Duodenal mucosa (tissue), 2 donors: Measurements from ENCODE around the gene PKNOX2.

ENCODE experiments used
- H3K27ac ChIP-seq: one replicate; pipeline ENCODE4 v1.7.0; 2013; ENCODE audit warnings: low read depth, low read length
- H3K27me3 ChIP-seq, 2 donors: one replicate each; pipeline ENCODE4 v1.7.0; 2013; ENCODE audit warnings: low read length in 2 of 2, control low read depth in 1 of 2; ENCODE audit not compliant: insufficient read depth in 2 of 2, control insufficient read depth in 1 of 2
- H3K36me3 ChIP-seq, 2 donors: one replicate each; pipeline ENCODE4 v1.7.0; 2013; ENCODE audit warnings: low read length in 2 of 2, control low read depth in 1 of 2; ENCODE audit not compliant: insufficient read depth in 2 of 2, control insufficient read depth in 1 of 2
- H3K4me1 ChIP-seq, 2 donors: one replicate each; pipeline ENCODE4 v1.7.0; 2013; ENCODE audit warnings: low read length in 2 of 2, control low read depth in 1 of 2; ENCODE audit not compliant: insufficient read depth in 2 of 2, control insufficient read depth in 1 of 2
- H3K4me3 ChIP-seq, 2 donors: one replicate each; pipeline ENCODE4 v1.7.0; 2013; ENCODE audit warnings: low read length in 2 of 2, low read depth in 1 of 2
- H3K9ac ChIP-seq, 2 donors: one replicate each; pipeline ENCODE4 v1.7.0; 2013; ENCODE audit warnings: low read length in 2 of 2, low read depth in 1 of 2
- H3K9me3 ChIP-seq, 2 donors: one replicate each; pipeline ENCODE4 v1.7.0; 2013; ENCODE audit warnings: low read length in 2 of 2, control low read depth in 1 of 2; ENCODE audit not compliant: control insufficient read depth in 1 of 2

The PKNOX2 gene

GRCh38 chr11:125301346-125301745 is 136.8 kb downstream of the PKNOX2 start:
- Histone ChIP-seq H3K27ac (no peak overlapping the region), H3K27me3 (no peaks in the 10 kb centered on the region), H3K9ac (no peak overlapping the region), H3K9me3 (no peaks in the 10 kb centered on the region), H3K4me3 (no peak overlapping the region), H3K36me3 (no peaks in the 10 kb centered on the region), H3K4me1 (no peaks in the 10 kb centered on the region)

DNA sequence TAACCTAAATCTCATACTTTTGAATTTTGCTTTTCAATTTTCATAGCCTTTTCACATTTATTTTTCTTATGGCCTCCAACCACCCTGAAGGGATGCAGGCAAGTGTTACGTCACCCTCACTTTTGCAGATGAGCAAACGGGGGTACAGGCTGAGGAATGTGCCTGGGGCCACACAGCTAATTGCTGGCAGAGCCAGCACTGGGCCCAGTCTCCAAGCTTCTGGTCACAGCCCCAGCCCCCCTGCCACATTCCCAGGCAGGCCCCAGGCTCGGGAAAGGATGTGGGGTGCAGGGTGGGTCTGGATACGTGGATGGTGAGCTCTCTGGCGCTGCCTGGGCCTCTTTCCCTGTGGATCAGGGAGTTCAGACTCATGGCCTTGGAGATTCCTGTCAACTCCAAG is 138.6 kb downstream of the PKNOX2 start:
- Histone ChIP-seq H3K4me3 (no peak overlapping the region), H3K27me3 (no peaks in the 10 kb centered on the region), H3K9me3 (no peaks in the 10 kb centered on the region), H3K27ac (no peak overlapping the region), H3K9ac (no peak overlapping the region), H3K4me1 (no peaks in the 10 kb centered on the region), H3K36me3 (no peaks in the 10 kb centered on the region)

- no peaks in the 10 kb centered on the region for H3K9me3 ChIP-seq
- no peaks in the 10 kb centered on the region for H3K4me1 ChIP-seq
- no peaks in the 10 kb centered on the region for H3K27me3 ChIP-seq
- H3K27ac ChIP-seq, result no peak overlapping the region
- no peak overlapping the region for H3K4me3 ChIP-seq
- no peaks in the 10 kb centered on the region for H3K36me3 ChIP-seq
- no peak overlapping the region for H3K9ac ChIP-seq
Measured at GRCh38 chr11:125303694-125304093, 139.1 kb downstream of the PKNOX2 start.

GRCh38 chr11:125304136-125304535 is 139.6 kb downstream of the PKNOX2 start:
- no peaks in the 10 kb centered on the region for H3K9me3 ChIP-seq
- H3K4me3 ChIP-seq, result no peak overlapping the region
- H3K27me3 ChIP-seq, result no peaks in the 10 kb centered on the region
- H3K4me1 ChIP-seq, result no peaks in the 10 kb centered on the region
- H3K9ac ChIP-seq, result no peak overlapping the region
- H3K36me3 ChIP-seq, result no peaks in the 10 kb centered on the region
- H3K27ac ChIP-seq, result no peak overlapping the region

- Histone ChIP-seq H3K4me3 (no peak overlapping the region), H3K27me3 (no peaks in the 10 kb centered on the region), H3K36me3 (no peaks in the 10 kb centered on the region), H3K9me3 (no peaks in the 10 kb centered on the region), H3K27ac (no peak overlapping the region), H3K4me1 (no peaks in the 10 kb centered on the region), H3K9ac (no peak overlapping the region)
Measured at GRCh38 chr11:125304876-125305275, 140.3 kb downstream of the PKNOX2 start.

GRCh38 chr11:125305345-125305744 is 140.8 kb downstream of the PKNOX2 start:
- Histone ChIP-seq H3K4me1 (no peaks in the 10 kb centered on the region), H3K36me3 (no peaks in the 10 kb centered on the region), H3K9me3 (no peaks in the 10 kb centered on the region), H3K9ac (no peak overlapping the region), H3K27me3 (no peaks in the 10 kb centered on the region), H3K27ac (no peak overlapping the region), H3K4me3 (no peak overlapping the region)

GRCh38 chr11:125306476-125306875 is 141.9 kb downstream of the PKNOX2 start:
- Histone ChIP-seq H3K27me3 (no peaks in the 10 kb centered on the region), H3K4me1 (no peaks in the 10 kb centered on the region), H3K27ac (no peak overlapping the region), H3K4me3 (no peak overlapping the region), H3K9ac (no peak overlapping the region), H3K36me3 (no peaks in the 10 kb centered on the region), H3K9me3 (no peaks in the 10 kb centered on the region)

DNA sequence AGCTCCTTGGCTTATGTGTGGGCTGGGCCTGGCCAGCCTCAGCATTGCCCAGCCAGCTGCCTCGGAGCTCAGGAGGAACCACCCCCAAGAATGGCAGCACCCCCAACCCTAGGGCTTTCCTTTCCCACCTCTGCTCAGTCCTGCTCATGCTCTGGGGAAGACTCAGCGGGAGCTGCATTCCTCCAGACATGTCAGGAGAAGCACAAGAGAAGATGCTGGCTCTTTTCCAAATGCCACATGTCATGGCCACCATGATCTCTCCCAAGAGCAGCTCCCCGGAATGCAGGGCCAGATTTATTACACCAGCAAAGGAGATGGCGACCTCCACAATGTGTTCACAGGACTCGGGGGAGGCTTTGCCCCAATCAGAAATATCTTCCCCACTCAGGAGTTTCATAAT is 143.7 kb downstream of the PKNOX2 start:
- no peak overlapping the region for H3K9ac ChIP-seq
- H3K4me1 ChIP-seq, result no peaks in the 10 kb centered on the region
- H3K36me3 ChIP-seq, result no peaks in the 10 kb centered on the region
- no peak overlapping the region for H3K4me3 ChIP-seq
- H3K9me3 ChIP-seq, result no peaks in the 10 kb centered on the region
- H3K27me3 ChIP-seq, result no peaks in the 10 kb centered on the region
- H3K27ac ChIP-seq, result no peak overlapping the region

- H3K36me3 ChIP-seq, result no peaks in the 10 kb centered on the region
- no peak overlapping the region for H3K9ac ChIP-seq
- H3K9me3 ChIP-seq, result no peaks in the 10 kb centered on the region
- H3K27ac ChIP-seq, result no peak overlapping the region
- H3K4me3 ChIP-seq, result no peak overlapping the region
- H3K4me1 ChIP-seq, result peaks cover 0 to 9% of the 10 kb centered on the region in 2 donors
- no peaks in the 10 kb centered on the region for H3K27me3 ChIP-seq
Measured at GRCh38 chr11:125312391-125312790, 147.8 kb downstream of the PKNOX2 start.

- Histone ChIP-seq H3K4me1 (peaks cover 0 to 9% of the 10 kb centered on the region in 2 donors), H3K36me3 (no peaks in the 10 kb centered on the region), H3K27me3 (no peaks in the 10 kb centered on the region), H3K9ac (no peak overlapping the region), H3K9me3 (no peaks in the 10 kb centered on the region), H3K4me3 (no peak overlapping the region), H3K27ac (no peak overlapping the region)
Measured at GRCh38 chr11:125312812-125313211, 148.3 kb downstream of the PKNOX2 start.
